Measurements from ENCODE around the gene HEXIM2.
"Not testable (repeated sequence)": the region's sequence is repeated elsewhere in the genome, so short reads cannot be mapped to it uniquely, and the experiment has no call there.

Gene HEXIM2

GRCh38 chr17:45161288-45162024 lies at the start of gene HEXIM2:
Gene HEXIM2, plus strand, starts transcription at chr17:45161875. Its CDS starts 919 bp downstream, at chr17:45162794.
- peak; percentile 100 for DNase-seq (ENCODE audit: low spot score)

- no peak for DNase-seq (ENCODE audit: low spot score)
These were observed 48.9 kb upstream of the HEXIM2 start for GRCh38 chr17:45112559-45113423.

GRCh38 chr17:45113424-45113754 lies 48.3 kb upstream of the HEXIM2 start:
- no peak for DNase-seq (ENCODE audit: low spot score)

- no peak for DNase-seq (ENCODE audit: low spot score)
These were observed 47.4 kb upstream of the HEXIM2 start for GRCh38 chr17:45114117-45114932.

GRCh38 chr17:45115015-45115625 lies 46.6 kb upstream of the HEXIM2 start:
- DNase-seq (ENCODE audit: low spot score) = no peak

GRCh38 chr17:45115871-45116270 lies 45.8 kb upstream of the HEXIM2 start:
- no peak for DNase-seq (ENCODE audit: low spot score)

GRCh38 chr17:45116434-45117016 lies 45.1 kb upstream of the HEXIM2 start:
- DNase-seq (ENCODE audit: low spot score) = no peak

GRCh38 chr17:45117334-45117733 lies 44.3 kb upstream of the HEXIM2 start:
- no peak for DNase-seq (ENCODE audit: low spot score)

GRCh38 chr17:45117848-45118646 lies 43.6 kb upstream of the HEXIM2 start:
- no peak for DNase-seq (ENCODE audit: low spot score)

GRCh38 chr17:45118691-45119090 lies 43.0 kb upstream of the HEXIM2 start:
- DNase-seq (ENCODE audit: low spot score) = no peak

GRCh38 chr17:45119964-45120363 lies 41.7 kb upstream of the HEXIM2 start:
- DNase-seq (ENCODE audit: low spot score) = no peak

- DNase-seq (ENCODE audit: low spot score) = no peak
These were observed 41.1 kb upstream of the HEXIM2 start for GRCh38 chr17:45120558-45120957.

- no peak for DNase-seq (ENCODE audit: low spot score)
These were observed 40.6 kb upstream of the HEXIM2 start for GRCh38 chr17:45121055-45121454.

GRCh38 chr17:45123076-45123770 lies 38.5 kb upstream of the HEXIM2 start:
- no peak for DNase-seq (ENCODE audit: low spot score)

- no peak for DNase-seq (ENCODE audit: low spot score)
These were observed 37.5 kb upstream of the HEXIM2 start for GRCh38 chr17:45123930-45124796.

- not testable (repeated sequence) for DNase-seq (ENCODE audit: low spot score)
These were observed 36.9 kb upstream of the HEXIM2 start for GRCh38 chr17:45124797-45125122.

GRCh38 chr17:45125509-45125908 lies 36.2 kb upstream of the HEXIM2 start:
- no peak for DNase-seq (ENCODE audit: low spot score)

GRCh38 chr17:45127207-45127547 lies 34.5 kb upstream of the HEXIM2 start:
- no peak for DNase-seq (ENCODE audit: low spot score)

GRCh38 chr17:45127548-45128300 lies 34.0 kb upstream of the HEXIM2 start:
- DNase-seq (ENCODE audit: low spot score) = no peak

All from pons (tissue), 1 donor.